Ishikawa (cell line): Measurements from ENCODE around the gene PHLDA2.

Source experiments
- CREB1 ChIP-seq: IDR thresholded peaks from 2 replicates; pipeline ENCODE4 v1.6.1; 2012; ENCODE audit warnings: low read depth
- EP300 ChIP-seq: IDR thresholded peaks from 2 replicates; pipeline ENCODE4 v1.6.1; 2012; ENCODE audit warnings: borderline replicate concordance
- FOXM1 ChIP-seq: IDR thresholded peaks from 2 replicates; pipeline ENCODE4 v1.6.1; 2012; ENCODE audit warnings: low read depth, borderline replicate concordance
- MAX ChIP-seq: IDR thresholded peaks from 2 replicates; pipeline ENCODE4 v1.6.1; 2012
- RAD21 ChIP-seq: IDR thresholded peaks from 2 replicates; pipeline ENCODE4 v1.6.1; 2012; ENCODE audit warnings: low read depth
- REST ChIP-seq: IDR thresholded peaks from 2 replicates; pipeline ENCODE4 v1.6.1; 2012; ENCODE audit warnings: low read depth, mild to moderate bottlenecking
- TAF1 ChIP-seq: IDR thresholded peaks from 2 replicates; pipeline ENCODE4 v1.6.1; 2012; ENCODE audit warnings: low read depth, mild to moderate bottlenecking
- TCF12 ChIP-seq: IDR thresholded peaks from 2 replicates; pipeline ENCODE4 v1.6.1; 2012; ENCODE audit warnings: low read depth
- TEAD4 ChIP-seq: IDR thresholded peaks from 2 replicates; pipeline ENCODE4 v1.6.1; 2012
- USF1 ChIP-seq: IDR thresholded peaks from 2 replicates; pipeline ENCODE4 v1.6.1; 2012
- YY1 ChIP-seq: IDR thresholded peaks from 2 replicates; pipeline ENCODE4 v1.6.1; 2012; ENCODE audit warnings: low read depth
- ZBTB7A ChIP-seq: IDR thresholded peaks from 2 replicates; pipeline ENCODE4 v1.6.1; 2012; ENCODE audit warnings: low read depth

The PHLDA2 gene

GRCh38 chr11:2924381-2924780 is 4.8 kb downstream of the PHLDA2 start:
- TF ChIP-seq REST (no peak), EP300 (no peak), TAF1 (no peak)

- TF ChIP-seq REST: no peak
- no peak for TF ChIP-seq CREB1
- TF ChIP-seq TCF12: no peak
- TF ChIP-seq TEAD4: no peak
- TF ChIP-seq USF1: no peak
- TF ChIP-seq RAD21: no peak
Measured at GRCh38 chr11:2923446-2924375, 5.5 kb downstream of the PHLDA2 start.

GRCh38 chr11:2922655-2923054 is 6.6 kb downstream of the PHLDA2 start:
- TF ChIP-seq YY1: no peak
- TF ChIP-seq TEAD4: no peak
- no peak for TF ChIP-seq REST
- no peak for TF ChIP-seq TAF1
- no peak for TF ChIP-seq USF1
- no peak for TF ChIP-seq ZBTB7A

GRCh38 chr11:2921742-2922493 is 7.3 kb downstream of the PHLDA2 start:
- no peak for TF ChIP-seq REST
- no peak for TF ChIP-seq FOXM1
- TF ChIP-seq ZBTB7A: no peak
- TF ChIP-seq TCF12: no peak
- TF ChIP-seq YY1: no peak
- TF ChIP-seq MAX: no peak
- TF ChIP-seq EP300: no peak
- no peak for TF ChIP-seq RAD21
- no peak for TF ChIP-seq CREB1
